Erythroblast (primary cell): ENCODE measurements around the gene PWWP2B.

Source experiments
- GATA1 ChIP-seq: IDR thresholded peaks from 2 replicates; pipeline ENCODE4 v1.6.1; 2011; ENCODE audit warnings: low read depth, mild to moderate bottlenecking, control low read depth, low read length, moderate library complexity
- POLR2A ChIP-seq: IDR thresholded peaks from 2 replicates; pipeline ENCODE4 v1.6.1; 2011; ENCODE audit warnings: mild to moderate bottlenecking, low read length

DNA sequence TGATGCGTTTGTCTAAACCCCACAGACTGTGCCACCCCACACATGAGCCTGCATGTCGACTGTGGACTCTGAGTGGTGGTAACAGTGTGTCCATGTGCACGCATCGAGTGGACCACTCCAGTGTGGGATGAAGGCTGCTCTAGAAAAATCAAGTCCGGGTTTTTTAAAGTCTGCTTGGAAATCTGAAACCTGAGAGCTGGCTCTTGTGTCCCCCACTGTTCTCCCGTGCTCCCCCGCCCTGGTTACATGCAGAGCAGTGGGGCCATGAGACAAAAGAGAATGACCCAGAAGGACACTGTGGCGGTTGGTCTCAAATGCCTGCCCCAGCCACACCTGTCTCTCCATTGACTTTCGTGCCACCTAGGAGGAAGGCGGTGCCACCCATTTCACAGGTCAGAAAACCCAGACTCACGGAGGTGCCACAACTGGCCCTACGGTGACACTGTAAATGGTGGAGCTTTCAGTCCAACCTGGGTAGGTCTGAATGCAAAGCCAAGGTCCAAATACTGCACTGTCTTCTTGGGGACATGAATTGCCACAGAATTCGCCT is 27.3 kb upstream of the PWWP2B start:
- TF ChIP-seq POLR2A = no peak
- no peak for TF ChIP-seq GATA1
